Measurements from ENCODE around the gene HNF1A. TPM values are rescaled to one million over a fixed set of nuclear protein-coding genes. Genes with fewer than 3 reads are reported as not detected.

HNF1A gene
- total and polyA plus RNA-seq, 2 of the 13 experiments (the other 11 are each of a cell fraction or from before 2014, with no cell fraction given) = 13.4 to 34.7 TPM

GRCh38 chr12:120979862-120980696 lies 1.7 kb downstream of the HNF1A start (continued):
- TF ChIP-seq ARID4A (CRISPR knock-in tag; IDR thresholded peaks at IDR 0.05; ENCODE audit: borderline replicate concordance) (peak; percentile 70; the same call in 1 of the 2 replicates), RXRB (CRISPR knock-in tag; IDR thresholded peaks at IDR 0.05; ENCODE audit: borderline replicate concordance) (peak; percentile 67; the same call in 1 of the 2 replicates), ZNF558 (CRISPR knock-in tag; IDR thresholded peaks at IDR 0.05; ENCODE audit: borderline replicate concordance) (no peak), RXRA (CRISPR knock-in tag; IDR thresholded peaks at IDR 0.05) (peak; percentile 84), MZF1 (CRISPR knock-in tag; IDR thresholded peaks at IDR 0.05; ENCODE audit: borderline replicate concordance) (no peak), ZNF318 (CRISPR knock-in tag; IDR thresholded peaks at IDR 0.05) (0 out of 2 replicates have a peak, but pooled peaks have one; percentile 35), PBX3 (CRISPR knock-in tag; IDR thresholded peaks at IDR 0.05; ENCODE audit: borderline replicate concordance) (no peak), CHD4 (IDR thresholded peaks at IDR 0.05; ENCODE audit: borderline replicate concordance, low read length) (no peak), ZNF232 (CRISPR knock-in tag; IDR thresholded peaks at IDR 0.05; ENCODE audit: borderline replicate concordance) (peak; percentile 62; the same call in 1 of the 2 replicates), PITX1 (CRISPR knock-in tag; IDR thresholded peaks at IDR 0.05) (0 out of 2 replicates have a peak, but pooled peaks have one; percentile 51), ZNF124 (CRISPR knock-in tag; IDR thresholded peaks at IDR 0.05) (no peak), ARID2 (CRISPR knock-in tag; IDR thresholded peaks at IDR 0.05; ENCODE audit: borderline replicate concordance) (peak; percentile 62; the same call in 1 of the 2 replicates), MAFK (conservative IDR thresholded peaks at IDR 0.05 in 1 of 2, IDR thresholded peaks at IDR 0.05 in 1 of 2; ENCODE audit: low read length in 2 of 2) (no peak), RBM39 (IDR thresholded peaks at IDR 0.05; ENCODE audit: low read depth, low read length, poor library complexity, severe bottlenecking) (peak; percentile 68)

All from HepG2 (cell line).